Measurements from ENCODE around the gene PTTG1.

- TF ChIP-seq, protein P1, sequence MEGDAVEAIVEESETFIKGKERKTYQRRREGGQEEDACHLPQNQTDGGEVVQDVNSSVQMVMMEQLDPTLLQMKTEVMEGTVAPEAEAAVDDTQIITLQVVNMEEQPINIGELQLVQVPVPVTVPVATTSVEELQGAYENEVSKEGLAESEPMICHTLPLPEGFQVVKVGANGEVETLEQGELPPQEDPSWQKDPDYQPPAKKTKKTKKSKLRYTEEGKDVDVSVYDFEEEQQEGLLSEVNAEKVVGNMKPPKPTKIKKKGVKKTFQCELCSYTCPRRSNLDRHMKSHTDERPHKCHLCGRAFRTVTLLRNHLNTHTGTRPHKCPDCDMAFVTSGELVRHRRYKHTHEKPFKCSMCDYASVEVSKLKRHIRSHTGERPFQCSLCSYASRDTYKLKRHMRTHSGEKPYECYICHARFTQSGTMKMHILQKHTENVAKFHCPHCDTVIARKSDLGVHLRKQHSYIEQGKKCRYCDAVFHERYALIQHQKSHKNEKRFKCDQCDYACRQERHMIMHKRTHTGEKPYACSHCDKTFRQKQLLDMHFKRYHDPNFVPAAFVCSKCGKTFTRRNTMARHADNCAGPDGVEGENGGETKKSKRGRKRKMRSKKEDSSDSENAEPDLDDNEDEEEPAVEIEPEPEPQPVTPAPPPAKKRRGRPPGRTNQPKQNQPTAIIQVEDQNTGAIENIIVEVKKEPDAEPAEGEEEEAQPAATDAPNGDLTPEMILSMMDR (conservative IDR thresholded peaks at IDR 0.05; ENCODE audit: low read length), result no peak
- TF ChIP-seq EZH2phosphoT487 (IDR thresholded peaks at IDR 0.05; ENCODE audit: borderline replicate concordance), result no peak
These were observed 36.2 kb upstream of the PTTG1 start for GRCh38 chr5:160385496-160385895.
